ENCODE data around the gene BBOX1.
A peak's percentile ranks its signal among the peaks of the same experiment; 100 is the strongest.

Gene BBOX1

GRCh38 chr11:27094120-27094519 is 53.5 kb downstream of the BBOX1 start:
- no peaks in the 10 kb centered on the region for H3K27me3 ChIP-seq (ENCODE audit: control insufficient read depth in 1 of 2, insufficient read depth in 1 of 2, low read length in 2 of 2)
- H3K4me2 ChIP-seq (ENCODE audit: low read length, poor library complexity, severe bottlenecking) = no peak overlapping the region
- H3K18ac ChIP-seq (ENCODE audit: low read depth in 1 of 2, low read length in 2 of 2) = peak overlapping the region in 1 of 2 experiments; percentile 38
- no peak overlapping the region for H2BK12ac ChIP-seq (ENCODE audit: low read length in 2 of 2)
- no peak overlapping the region for H2AK5ac ChIP-seq (ENCODE audit: low read length, severe bottlenecking)
- H3K9me3 ChIP-seq (ENCODE audit: control insufficient read depth, low read length) = peaks cover 9% of the 10 kb centered on the region
- no peak overlapping the region for H3K4ac ChIP-seq (ENCODE audit: low read depth in 1 of 2, low read length in 2 of 2)
- H3K27ac ChIP-seq (ENCODE audit: low read length, poor library complexity, severe bottlenecking) = no peak overlapping the region
- H3K9ac ChIP-seq (ENCODE audit: low read length) = no peak overlapping the region
- H3K4me1 ChIP-seq (ENCODE audit: control insufficient read depth, insufficient read depth, low read depth, low read length) = no peaks in the 10 kb centered on the region
- DNase-seq = no peak
- no peak overlapping the region for H3K4me3 ChIP-seq (ENCODE audit: insufficient read depth in 1 of 2, low read depth in 1 of 2, low read length in 2 of 2)
- no peak overlapping the region for H2AFZ ChIP-seq (ENCODE audit: low read depth, low read length)
- 82% methylated on average over 2 of the region's 2 CpGs for WGBS
- H3K14ac ChIP-seq (ENCODE audit: low read length in 2 of 2) = no peak overlapping the region
- no peaks in the 10 kb centered on the region for H3K36me3 ChIP-seq (ENCODE audit: control insufficient read depth in 1 of 2, insufficient read depth in 2 of 2, low read depth in 1 of 2, low read length in 2 of 2)
- H4K8ac ChIP-seq (ENCODE audit: low read length) = no peak overlapping the region
- no peak overlapping the region for H2BK5ac ChIP-seq (ENCODE audit: low read depth, low read length, poor library complexity, severe bottlenecking)
- H3K23ac ChIP-seq (ENCODE audit: low read length in 2 of 2) = no peak overlapping the region
- no peak overlapping the region for H2BK15ac ChIP-seq (ENCODE audit: low read depth, poor library complexity, severe bottlenecking)
- H4K91ac ChIP-seq (ENCODE audit: low read length) = no peak overlapping the region
- no peaks in the 10 kb centered on the region for H3K79me1 ChIP-seq (replicated peaks; ENCODE audit: low read length, poor library complexity, severe bottlenecking)
- H2BK120ac ChIP-seq (ENCODE audit: low read depth, low read length) = no peak overlapping the region

- no peak overlapping the region for H3K4me2 ChIP-seq (ENCODE audit: low read length, poor library complexity, severe bottlenecking)
- no peak overlapping the region for H3K14ac ChIP-seq (ENCODE audit: low read length in 2 of 2)
- no peak overlapping the region for H2BK5ac ChIP-seq (ENCODE audit: low read depth, low read length, poor library complexity, severe bottlenecking)
- H3K9me3 ChIP-seq (ENCODE audit: control insufficient read depth, low read length) = peaks cover 10% of the 10 kb centered on the region
- DNase-seq = no peak
- no peak overlapping the region for H2BK12ac ChIP-seq (ENCODE audit: low read length in 2 of 2)
- no peak overlapping the region for H3K4ac ChIP-seq (ENCODE audit: low read depth in 1 of 2, low read length in 2 of 2)
- no CpG with 5 or more reads among the region's 2 CpGs for WGBS
- no peak overlapping the region for H3K4me3 ChIP-seq (ENCODE audit: insufficient read depth in 1 of 2, low read depth in 1 of 2, low read length in 2 of 2)
- H3K9ac ChIP-seq (ENCODE audit: low read length) = no peak overlapping the region
- no peak overlapping the region for H2BK120ac ChIP-seq (ENCODE audit: low read depth, low read length)
- H2AK5ac ChIP-seq (ENCODE audit: low read length, severe bottlenecking) = no peak overlapping the region
- no peak overlapping the region for H2BK15ac ChIP-seq (ENCODE audit: low read depth, poor library complexity, severe bottlenecking)
- no peak overlapping the region for H4K91ac ChIP-seq (ENCODE audit: low read length)
- H3K4me1 ChIP-seq (ENCODE audit: control insufficient read depth, insufficient read depth, low read depth, low read length) = no peaks in the 10 kb centered on the region
- H2AFZ ChIP-seq (ENCODE audit: low read depth, low read length) = no peak overlapping the region
- H3K36me3 ChIP-seq (ENCODE audit: control insufficient read depth in 1 of 2, insufficient read depth in 2 of 2, low read depth in 1 of 2, low read length in 2 of 2) = no peaks in the 10 kb centered on the region
- H4K8ac ChIP-seq (ENCODE audit: low read length) = no peak overlapping the region
- no peaks in the 10 kb centered on the region for H3K79me1 ChIP-seq (replicated peaks; ENCODE audit: low read length, poor library complexity, severe bottlenecking)
- H3K27me3 ChIP-seq (ENCODE audit: control insufficient read depth in 1 of 2, insufficient read depth in 1 of 2, low read length in 2 of 2) = no peaks in the 10 kb centered on the region
- H3K18ac ChIP-seq (ENCODE audit: low read depth in 1 of 2, low read length in 2 of 2) = no peak overlapping the region
- no peak overlapping the region for H3K23ac ChIP-seq (ENCODE audit: low read length in 2 of 2)
- H3K27ac ChIP-seq (ENCODE audit: low read length, poor library complexity, severe bottlenecking) = no peak overlapping the region
Observed at GRCh38 chr11:27095059-27095458, 54.4 kb downstream of the BBOX1 start.

GRCh38 chr11:27095887-27096286 is 55.3 kb downstream of the BBOX1 start:
- H2BK15ac ChIP-seq (ENCODE audit: low read depth, poor library complexity, severe bottlenecking) = no peak overlapping the region
- H3K4me3 ChIP-seq (ENCODE audit: insufficient read depth in 1 of 2, low read depth in 1 of 2, low read length in 2 of 2) = no peak overlapping the region
- no peak overlapping the region for H3K9ac ChIP-seq (ENCODE audit: low read length)
- peaks cover 10% of the 10 kb centered on the region for H3K9me3 ChIP-seq (ENCODE audit: control insufficient read depth, low read length)
- 71% methylated on average over 1 of the region's 1 CpG for WGBS
- H3K36me3 ChIP-seq (ENCODE audit: control insufficient read depth in 1 of 2, insufficient read depth in 2 of 2, low read depth in 1 of 2, low read length in 2 of 2) = no peaks in the 10 kb centered on the region
- no peak overlapping the region for H3K14ac ChIP-seq (ENCODE audit: low read length in 2 of 2)
- no peak for DNase-seq
- no peak overlapping the region for H3K4me2 ChIP-seq (ENCODE audit: low read length, poor library complexity, severe bottlenecking)
- H4K8ac ChIP-seq (ENCODE audit: low read length) = no peak overlapping the region
- H2AFZ ChIP-seq (ENCODE audit: low read depth, low read length) = no peak overlapping the region
- no peak overlapping the region for H2AK5ac ChIP-seq (ENCODE audit: low read length, severe bottlenecking)
- no peak overlapping the region for H3K27ac ChIP-seq (ENCODE audit: low read length, poor library complexity, severe bottlenecking)
- no peak overlapping the region for H2BK12ac ChIP-seq (ENCODE audit: low read length in 2 of 2)
- no peaks in the 10 kb centered on the region for H3K4me1 ChIP-seq (ENCODE audit: control insufficient read depth, insufficient read depth, low read depth, low read length)
- H2BK5ac ChIP-seq (ENCODE audit: low read depth, low read length, poor library complexity, severe bottlenecking) = no peak overlapping the region
- no peak overlapping the region for H3K4ac ChIP-seq (ENCODE audit: low read depth in 1 of 2, low read length in 2 of 2)
- no peaks in the 10 kb centered on the region for H3K79me1 ChIP-seq (replicated peaks; ENCODE audit: low read length, poor library complexity, severe bottlenecking)
- H3K18ac ChIP-seq (ENCODE audit: low read depth in 1 of 2, low read length in 2 of 2) = no peak overlapping the region
- H2BK120ac ChIP-seq (ENCODE audit: low read depth, low read length) = no peak overlapping the region
- H3K27me3 ChIP-seq (ENCODE audit: control insufficient read depth in 1 of 2, insufficient read depth in 1 of 2, low read length in 2 of 2) = no peaks in the 10 kb centered on the region
- no peak overlapping the region for H4K91ac ChIP-seq (ENCODE audit: low read length)
- no peak overlapping the region for H3K23ac ChIP-seq (ENCODE audit: low read length in 2 of 2)

GRCh38 chr11:27097551-27097950 is 56.9 kb downstream of the BBOX1 start:
- Histone ChIP-seq H2AK5ac (ENCODE audit: low read length, severe bottlenecking) (no peak overlapping the region), H3K4me1 (ENCODE audit: control insufficient read depth, insufficient read depth, low read depth, low read length) (no peaks in the 10 kb centered on the region), H3K23ac (ENCODE audit: low read length in 2 of 2) (no peak overlapping the region), H3K4ac (ENCODE audit: low read depth in 1 of 2, low read length in 2 of 2) (no peak overlapping the region), H3K18ac (ENCODE audit: low read depth in 1 of 2, low read length in 2 of 2) (no peak overlapping the region), H3K4me2 (ENCODE audit: low read length, poor library complexity, severe bottlenecking) (no peak overlapping the region), H2BK12ac (ENCODE audit: low read length in 2 of 2) (no peak overlapping the region), H3K36me3 (ENCODE audit: control insufficient read depth in 1 of 2, insufficient read depth in 2 of 2, low read depth in 1 of 2, low read length in 2 of 2) (no peaks in the 10 kb centered on the region), H3K27ac (ENCODE audit: low read length, poor library complexity, severe bottlenecking) (no peak overlapping the region), H3K4me3 (ENCODE audit: insufficient read depth in 1 of 2, low read depth in 1 of 2, low read length in 2 of 2) (no peak overlapping the region), H2AFZ (ENCODE audit: low read depth, low read length) (no peak overlapping the region), H4K91ac (ENCODE audit: low read length) (no peak overlapping the region), H3K14ac (ENCODE audit: low read length in 2 of 2) (no peak overlapping the region), H2BK15ac (ENCODE audit: low read depth, poor library complexity, severe bottlenecking) (no peak overlapping the region), H2BK120ac (ENCODE audit: low read depth, low read length) (no peak overlapping the region), H2BK5ac (ENCODE audit: low read depth, low read length, poor library complexity, severe bottlenecking) (no peak overlapping the region), H3K9ac (ENCODE audit: low read length) (no peak overlapping the region), H3K27me3 (ENCODE audit: control insufficient read depth in 1 of 2, insufficient read depth in 1 of 2, low read length in 2 of 2) (no peaks in the 10 kb centered on the region), H3K9me3 (ENCODE audit: control insufficient read depth, low read length) (peaks cover 6% of the 10 kb centered on the region), H4K8ac (ENCODE audit: low read length) (no peak overlapping the region), H3K79me1 (replicated peaks; ENCODE audit: low read length, poor library complexity, severe bottlenecking) (no peaks in the 10 kb centered on the region)
- WGBS = 95% methylated on average over 3 of the region's 4 CpGs
- no peak for DNase-seq

All from mesenchymal stem cell (in vitro differentiated cells and primary cell).